ENCODE data around the gene HYAL4.

Gene HYAL4

GRCh38 chr7:123844712-123845219, at the start of gene HYAL4:
TSS of gene HYAL4 (plus strand) at chr7:123845169. CDS start at chr7:123868274, 23,105 bp downstream.
- DNase-seq (ENCODE audit: low spot score), result no peak
- in situ Hi-C loops (cut with MboI; ENCODE audit: low sequenced_read_pairs, unreplicated experiment), result no loop called here
- TF ChIP-seq CTCF (IDR thresholded peaks at IDR 0.05; ENCODE audit: borderline replicate concordance, control extremely low read depth, extremely low read depth, insufficient read depth, missing control alignments), result no peak

- DNase-seq (ENCODE audit: low spot score), result no peak
- TF ChIP-seq CTCF (IDR thresholded peaks at IDR 0.05; ENCODE audit: borderline replicate concordance, control extremely low read depth, extremely low read depth, insufficient read depth, missing control alignments), result no peak
- in situ Hi-C loops (cut with MboI; ENCODE audit: low sequenced_read_pairs, unreplicated experiment), result no loop called here
Observed at GRCh38 chr7:123795917-123796316, 49.1 kb upstream of the HYAL4 start.

GRCh38 chr7:123796568-123796967, 48.4 kb upstream of the HYAL4 start:
- no peak for TF ChIP-seq CTCF (IDR thresholded peaks at IDR 0.05; ENCODE audit: borderline replicate concordance, control extremely low read depth, extremely low read depth, insufficient read depth, missing control alignments)
- in situ Hi-C loops (cut with MboI; ENCODE audit: low sequenced_read_pairs, unreplicated experiment), result no loop called here
- DNase-seq (ENCODE audit: low spot score), result no peak

- DNase-seq (ENCODE audit: low spot score), result peak; percentile 25
- peak; percentile 20 for TF ChIP-seq CTCF (IDR thresholded peaks at IDR 0.05; ENCODE audit: borderline replicate concordance, control extremely low read depth, extremely low read depth, insufficient read depth, missing control alignments)
- in situ Hi-C loops (cut with MboI; ENCODE audit: low sequenced_read_pairs, unreplicated experiment), result no loop called here
Observed at GRCh38 chr7:123797673-123798531, 47.1 kb upstream of the HYAL4 start.

- in situ Hi-C loops (cut with MboI; ENCODE audit: low sequenced_read_pairs, unreplicated experiment), result no loop called here
- TF ChIP-seq CTCF (IDR thresholded peaks at IDR 0.05; ENCODE audit: borderline replicate concordance, control extremely low read depth, extremely low read depth, insufficient read depth, missing control alignments), result no peak
- no peak for DNase-seq (ENCODE audit: low spot score)
Observed at GRCh38 chr7:123798532-123799188, 46.3 kb upstream of the HYAL4 start.

GRCh38 chr7:123802249-123802648, 42.7 kb upstream of the HYAL4 start:
- TF ChIP-seq CTCF (IDR thresholded peaks at IDR 0.05; ENCODE audit: borderline replicate concordance, control extremely low read depth, extremely low read depth, insufficient read depth, missing control alignments), result no peak
- DNase-seq (ENCODE audit: low spot score), result no peak
- in situ Hi-C loops (cut with MboI; ENCODE audit: low sequenced_read_pairs, unreplicated experiment), result loop anchor here (10.0 kb wide), 1 partner anchor 63 kb away; no protein-coding TSS in a partner anchor
